NCI-H187 (cell line): Measurements from ENCODE around the gene MOB1B.
"Not testable (repeated sequence)": the region's sequence is repeated elsewhere in the genome, so short reads cannot be mapped to it uniquely, and the experiment has no call there.

Source experiments
- DNase-seq, 2 experiments: peaks; one replicate each; lab custom pipeline; 2025; lab: John Stamatoyannopoulos, UW

Gene MOB1B

DNA sequence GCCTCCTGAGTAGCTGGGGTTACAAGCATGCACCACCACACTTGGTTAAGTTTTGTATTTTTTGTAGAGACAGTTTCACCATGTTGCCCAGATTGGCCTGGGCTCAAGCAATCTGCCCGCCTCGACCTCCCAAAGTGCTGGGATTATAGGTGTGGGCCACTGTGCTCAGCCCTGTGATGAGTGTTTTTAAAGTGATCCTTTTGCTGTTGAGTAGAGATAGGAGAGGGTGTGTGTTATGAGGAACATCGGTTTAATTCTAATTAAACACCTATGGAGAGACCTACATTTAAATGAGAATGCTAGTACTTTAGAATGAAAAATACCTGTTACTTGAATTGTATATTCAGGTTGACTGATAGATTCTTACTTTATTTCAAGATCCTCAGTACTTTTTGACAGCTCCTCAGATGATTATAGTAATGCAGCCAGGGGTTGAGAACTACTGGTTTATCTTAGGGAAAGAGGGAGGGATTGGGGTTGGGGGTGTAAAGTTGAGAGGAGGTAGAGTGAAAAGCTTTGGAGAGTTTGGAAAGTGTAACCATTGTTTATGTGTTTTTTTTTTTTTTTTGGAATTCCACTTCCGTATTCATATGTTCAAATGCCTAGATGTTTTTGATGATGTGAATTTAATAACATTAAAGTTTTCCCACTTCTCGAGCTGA, 54.5 kb downstream of the MOB1B start:
- no peak for DNase-seq

DNA sequence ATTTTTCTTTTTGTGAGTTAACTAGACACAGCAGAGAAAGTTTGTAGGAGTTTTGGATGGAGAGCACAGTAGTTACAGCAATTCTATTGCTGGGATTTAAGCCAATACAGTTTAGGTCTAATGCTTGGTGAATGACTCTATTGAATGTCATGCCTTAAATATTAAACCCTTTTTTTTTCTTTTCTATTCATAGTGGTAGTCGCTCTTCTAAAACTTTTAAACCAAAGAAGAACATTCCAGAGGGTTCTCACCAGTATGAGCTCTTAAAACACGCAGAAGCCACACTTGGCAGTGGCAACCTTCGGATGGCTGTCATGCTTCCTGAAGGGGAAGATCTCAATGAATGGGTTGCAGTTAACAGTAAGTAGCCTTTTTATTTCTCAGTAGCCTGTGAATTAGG, 56.5 kb downstream of the MOB1B start:
- DNase-seq, result no peak

DNA sequence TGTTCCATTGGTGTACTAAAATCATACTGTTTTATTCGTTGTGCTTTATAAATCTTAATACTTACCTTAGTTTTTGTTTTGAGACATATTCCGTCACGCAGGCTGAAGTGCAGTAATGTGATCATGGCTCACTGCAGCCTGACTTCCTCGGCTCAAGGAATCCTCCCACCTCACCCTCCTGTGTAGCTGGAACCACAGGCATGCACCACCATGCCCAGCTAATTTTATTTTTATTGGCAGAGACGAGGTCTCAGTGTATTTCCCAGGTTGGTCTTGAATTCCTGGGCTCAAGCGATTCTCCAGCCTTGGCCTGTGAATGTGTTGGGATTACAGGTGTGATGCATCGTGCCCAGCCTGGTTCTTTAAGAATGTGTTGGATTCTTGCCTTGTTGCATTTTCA, 66.9 kb downstream of the MOB1B start:
- no peak for DNase-seq

DNA sequence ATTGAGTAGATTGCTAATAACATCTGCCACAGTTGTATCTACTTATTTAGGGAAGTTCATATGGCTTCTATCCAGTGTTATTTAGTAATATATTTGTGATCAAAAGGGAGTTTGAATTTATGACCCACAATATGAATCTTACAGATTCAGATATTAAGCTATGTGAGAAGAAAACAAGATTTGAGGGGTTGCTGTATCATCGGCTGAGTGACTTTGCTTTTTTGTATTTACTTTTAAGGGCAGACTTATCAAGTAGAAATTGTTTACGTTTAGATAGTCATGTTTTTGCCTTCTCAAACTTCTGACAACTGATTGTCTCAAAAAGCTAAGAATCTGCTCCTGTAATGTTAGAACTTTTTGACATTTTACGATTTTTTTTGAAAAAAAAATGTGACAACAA, 74.1 kb downstream of the MOB1B start:
- no peak for DNase-seq

DNA sequence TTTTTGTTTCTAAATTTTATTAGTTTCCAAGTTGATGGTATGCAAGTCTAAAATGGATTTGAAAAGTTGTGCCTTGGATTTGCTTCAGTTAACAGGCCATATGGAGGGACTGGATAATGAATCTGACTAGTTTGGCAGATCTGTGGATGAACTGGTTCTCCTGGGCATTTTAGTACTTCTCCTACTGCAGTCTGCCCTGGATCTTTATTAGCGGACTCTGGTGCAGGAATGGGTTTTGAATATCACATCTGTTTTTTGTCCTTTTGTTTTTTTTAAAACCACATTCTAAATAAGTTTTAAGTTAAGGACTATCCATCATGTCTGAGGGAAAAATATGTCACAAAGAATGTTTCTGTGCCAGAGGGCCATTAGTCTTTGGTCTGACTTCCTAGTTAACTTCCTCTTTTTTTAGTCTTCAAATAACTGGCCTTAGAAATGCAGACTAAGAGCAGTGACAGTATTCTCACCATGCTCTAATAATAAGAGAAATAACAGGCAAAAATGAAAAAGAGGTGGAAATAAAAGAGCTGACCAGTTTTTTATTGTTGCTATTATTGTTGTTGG, 77.4 kb downstream of the MOB1B start:
- no peak for DNase-seq

DNA sequence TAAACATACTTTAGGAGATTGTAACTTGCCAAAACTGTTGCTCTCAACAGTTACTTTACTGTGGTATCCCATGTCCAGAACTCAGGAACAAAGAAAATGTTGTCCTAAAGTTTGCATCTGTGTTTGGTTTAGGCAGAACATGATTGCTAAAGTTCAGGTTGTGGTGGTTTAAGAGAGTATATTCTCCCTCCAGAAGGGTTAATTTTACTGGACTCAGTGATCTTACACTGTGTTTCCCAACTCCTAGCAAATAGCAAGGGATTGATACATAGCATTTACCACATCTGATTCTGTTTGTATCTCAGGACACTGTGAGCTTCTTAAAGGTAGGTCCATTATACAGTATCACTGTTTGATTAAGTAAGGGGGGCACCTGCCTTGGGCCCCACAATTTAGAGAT, 78.0 kb downstream of the MOB1B start:
- no peak for DNase-seq

DNA sequence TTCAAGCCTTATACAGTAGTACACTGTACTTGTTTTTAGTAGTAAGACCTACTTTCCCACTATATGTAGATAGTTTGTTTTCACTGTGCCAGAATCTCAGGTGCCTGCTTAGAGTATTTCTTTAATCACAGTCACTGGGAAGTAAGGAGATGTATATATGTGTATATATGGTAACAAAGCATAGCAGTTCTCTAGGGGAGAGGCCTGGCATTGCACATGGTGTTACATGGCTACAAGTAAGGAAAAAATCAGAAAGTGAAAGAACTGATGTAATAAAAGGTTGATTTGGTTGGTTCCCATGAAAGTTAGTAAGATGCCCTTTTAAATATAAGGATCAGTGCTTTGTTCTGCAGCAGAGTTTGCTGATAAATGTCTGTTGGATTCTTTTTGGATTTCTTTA, 81.9 kb downstream of the MOB1B start:
- no peak for DNase-seq

DNA sequence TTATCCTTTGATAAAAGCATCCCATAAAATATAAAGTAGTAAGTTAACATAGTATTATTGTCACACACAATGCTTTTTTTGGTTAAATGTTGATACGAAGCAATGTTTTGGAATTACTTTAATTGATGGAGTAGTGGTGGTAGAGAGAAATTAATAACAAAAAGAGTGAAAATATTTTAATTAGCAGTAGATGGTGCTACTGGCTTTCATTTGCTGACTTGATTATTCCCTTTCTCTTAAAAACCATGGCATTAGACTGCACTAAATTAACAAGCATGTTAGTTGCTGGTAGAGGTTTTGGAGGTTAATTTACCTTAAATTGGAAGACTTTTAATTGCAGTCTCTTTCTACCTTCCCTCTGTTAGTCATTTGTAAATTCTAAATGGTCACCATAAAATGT, 82.4 kb downstream of the MOB1B start:
- no peak for DNase-seq

DNA sequence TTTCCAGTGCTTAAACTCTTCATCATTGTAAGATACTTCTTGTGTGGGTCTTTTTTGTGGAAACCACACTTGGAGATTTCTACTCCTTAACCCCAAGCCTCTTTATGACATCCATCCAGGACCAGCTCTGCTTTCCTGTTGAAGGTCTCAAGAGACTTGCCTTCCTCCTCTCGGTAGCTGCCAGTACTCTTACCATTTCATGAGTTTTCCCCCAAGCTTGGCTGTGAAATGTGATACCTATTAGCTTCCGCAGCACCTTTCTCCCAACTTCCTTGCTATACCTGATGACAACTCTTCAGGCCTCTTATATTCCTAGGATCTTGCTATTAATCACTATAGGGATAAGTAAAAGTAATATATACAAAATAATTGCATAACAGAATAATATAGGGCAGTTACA, 89.4 kb downstream of the MOB1B start:
- DNase-seq, result no peak

DNA sequence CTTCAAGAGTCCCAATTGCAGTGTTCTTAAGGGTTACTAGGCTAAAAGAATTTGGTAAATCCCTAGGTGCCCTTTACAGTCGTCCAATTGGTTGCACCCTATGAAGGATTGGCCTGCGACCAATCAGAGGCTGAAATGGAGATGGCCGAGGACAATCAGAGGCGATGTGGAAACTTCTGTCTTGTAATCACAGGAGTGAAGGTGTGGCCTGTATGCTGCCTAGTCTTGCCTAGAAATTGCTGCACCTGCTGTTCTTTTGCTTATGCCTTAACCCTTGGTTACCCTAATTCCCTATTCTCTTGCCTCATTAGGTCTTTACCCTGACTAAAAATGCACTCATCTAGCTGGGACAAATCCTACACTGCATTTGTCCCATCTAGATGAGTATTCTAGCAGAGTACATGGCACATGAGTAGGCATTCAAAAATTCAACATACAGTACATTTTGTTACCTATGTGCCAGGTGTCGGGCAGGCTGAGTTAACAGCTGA, 90.3 kb downstream of the MOB1B start:
- no peak for DNase-seq

DNA sequence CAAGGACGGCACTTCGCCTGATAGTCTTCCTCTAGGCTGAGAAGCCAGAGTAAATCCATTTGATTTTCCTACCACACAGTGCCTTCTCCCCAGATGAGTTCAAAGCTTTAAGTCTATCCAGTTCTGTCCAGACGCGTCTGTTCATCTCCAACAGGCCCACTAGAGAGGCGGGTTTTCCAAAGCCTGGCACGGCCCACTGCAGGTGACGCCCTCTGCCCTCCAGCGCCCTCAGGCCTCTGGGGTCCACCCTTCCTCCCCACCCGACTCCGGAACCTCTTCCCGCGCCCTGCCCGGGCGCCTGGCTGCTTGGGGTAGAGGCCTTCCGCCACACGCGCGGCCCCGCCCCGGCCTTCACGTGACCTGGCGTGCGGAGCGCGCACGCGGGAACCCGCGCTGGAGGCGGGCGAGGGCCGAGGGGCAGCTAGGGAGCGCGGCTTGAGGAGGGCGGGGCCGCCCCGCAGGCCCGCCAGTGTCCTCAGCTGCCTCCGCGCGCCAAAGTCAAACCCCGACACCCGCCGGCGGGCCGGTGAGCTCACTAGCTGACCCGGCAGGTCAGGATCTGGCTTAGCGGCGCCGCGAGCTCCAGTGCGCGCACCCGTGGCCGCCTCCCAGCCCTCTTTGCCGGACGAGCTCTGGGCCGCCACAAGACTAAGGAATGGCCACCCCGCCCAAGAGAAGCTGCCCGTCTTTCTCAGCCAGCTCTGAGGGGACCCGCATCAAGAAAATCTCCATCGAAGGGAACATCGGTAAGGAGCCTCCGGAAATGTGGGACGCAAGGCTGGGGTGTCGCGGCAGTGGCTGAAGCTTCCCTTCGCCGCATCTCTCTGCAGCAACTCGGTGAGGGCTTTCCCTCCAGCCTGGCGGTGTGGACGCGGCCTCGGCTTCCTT, 91.3 kb downstream of the MOB1B start, which contains the start of gene DCK:
DCK (plus strand) TSS at position 469 of the 888 bp plus-strand sequence; CDS start at position 656, 187 bp downstream.
- DNase-seq, result peak; percentile 87 to 94

DNA sequence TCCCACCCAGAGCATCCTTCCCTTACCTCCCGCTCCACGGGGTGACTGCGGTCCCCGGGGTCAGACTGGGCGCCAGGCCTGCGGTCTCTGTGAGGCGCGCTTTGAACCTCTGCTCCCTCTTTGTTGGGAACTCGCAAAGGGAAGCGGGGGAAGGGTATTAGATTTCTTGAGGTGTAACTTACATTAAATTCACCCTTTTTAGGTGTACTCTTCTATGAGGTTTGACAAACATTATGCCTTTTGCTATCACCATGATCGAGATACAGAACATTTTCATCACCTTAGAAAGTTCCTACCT, 91.8 kb downstream of the MOB1B start:
- DNase-seq, result no peak

DNA sequence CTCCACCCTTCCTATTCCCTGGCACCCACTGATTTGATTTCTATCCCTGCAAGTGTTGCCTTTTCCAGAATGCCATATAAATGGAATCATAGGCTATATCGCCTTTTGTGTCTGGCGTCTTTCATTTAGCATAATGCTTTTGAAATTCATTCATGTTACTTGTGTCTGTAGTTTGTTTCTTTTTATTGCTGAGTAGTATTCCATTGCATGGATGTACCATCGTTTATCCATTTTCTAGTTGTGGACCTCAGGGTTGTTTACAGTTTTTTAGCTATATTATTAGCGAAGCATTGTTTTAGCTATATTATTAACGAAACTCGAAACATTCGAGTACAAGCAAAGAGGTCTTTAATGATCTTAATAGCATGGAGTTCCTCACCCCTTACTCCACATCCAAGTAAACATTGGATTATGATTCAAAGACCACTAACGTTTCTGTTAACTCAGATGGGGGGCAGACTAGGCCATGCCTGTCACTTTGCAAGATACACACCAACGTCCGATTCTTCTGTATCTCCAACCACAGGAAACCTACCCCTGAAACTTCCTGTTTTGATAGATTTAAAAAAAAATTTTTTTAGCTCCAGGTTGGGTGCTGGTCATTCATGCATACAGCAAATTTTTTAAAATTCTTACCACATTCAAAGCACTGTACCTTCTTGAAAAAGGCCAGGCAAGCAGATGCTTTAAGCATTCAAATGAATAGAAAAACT, 92.4 kb downstream of the MOB1B start:
- no peak for DNase-seq

DNA sequence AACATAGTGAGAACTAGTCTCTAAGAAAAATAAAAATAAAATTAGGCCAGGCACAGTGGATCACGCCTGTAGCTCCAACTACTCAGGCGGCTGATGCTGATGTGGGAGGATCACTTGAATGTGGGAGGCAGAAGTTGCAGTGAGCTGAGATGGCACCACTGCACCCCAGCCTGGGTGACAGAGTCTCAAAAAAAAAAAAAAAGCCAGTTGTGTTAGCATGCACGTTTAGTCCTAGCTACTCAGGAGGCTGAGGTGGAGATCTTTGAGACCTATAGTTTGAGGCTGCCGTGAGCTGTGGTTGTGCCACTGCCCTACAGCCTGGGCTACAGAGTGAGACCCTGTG, 93.8 kb downstream of the MOB1B start:
- no peak for DNase-seq

DNA sequence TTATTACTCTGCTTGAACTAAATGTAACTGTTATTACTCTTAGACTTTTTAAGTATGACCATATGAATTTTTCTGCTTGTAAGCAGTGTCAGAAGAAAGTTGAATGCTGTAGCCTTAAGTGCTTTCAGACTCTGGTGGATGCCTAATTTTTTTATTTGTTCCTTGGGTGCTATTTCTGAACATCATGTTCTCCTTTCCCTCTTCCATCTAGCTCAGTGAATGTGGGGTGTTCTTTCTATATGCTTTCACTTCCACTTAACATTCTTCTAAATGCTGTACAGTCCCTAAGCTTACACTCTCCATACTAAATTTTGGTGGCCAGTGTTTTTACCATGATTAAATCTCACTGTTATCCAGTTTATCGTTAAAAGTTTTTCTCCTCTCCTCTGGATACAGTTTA, 94.9 kb downstream of the MOB1B start:
- DNase-seq, result no peak

DNA sequence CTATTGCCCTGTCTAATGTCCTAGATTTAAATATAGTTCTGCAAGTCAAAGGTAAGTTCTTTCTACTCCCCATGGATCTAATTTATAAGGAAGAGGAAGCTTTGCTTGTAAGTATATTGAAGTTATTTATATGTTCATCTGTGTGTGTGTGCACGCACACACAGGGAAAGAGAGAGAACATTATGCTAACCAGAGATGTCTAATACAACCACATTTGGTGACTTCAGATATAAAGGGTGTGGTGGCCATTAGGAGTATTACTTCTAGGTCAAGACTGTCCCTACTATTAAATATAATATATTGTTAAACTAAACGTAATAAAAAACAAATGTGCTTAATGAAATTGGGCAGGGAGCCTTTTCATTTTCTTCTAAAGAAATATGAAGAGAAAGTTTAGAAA, 95.4 kb downstream of the MOB1B start:
- no peak for DNase-seq

DNA sequence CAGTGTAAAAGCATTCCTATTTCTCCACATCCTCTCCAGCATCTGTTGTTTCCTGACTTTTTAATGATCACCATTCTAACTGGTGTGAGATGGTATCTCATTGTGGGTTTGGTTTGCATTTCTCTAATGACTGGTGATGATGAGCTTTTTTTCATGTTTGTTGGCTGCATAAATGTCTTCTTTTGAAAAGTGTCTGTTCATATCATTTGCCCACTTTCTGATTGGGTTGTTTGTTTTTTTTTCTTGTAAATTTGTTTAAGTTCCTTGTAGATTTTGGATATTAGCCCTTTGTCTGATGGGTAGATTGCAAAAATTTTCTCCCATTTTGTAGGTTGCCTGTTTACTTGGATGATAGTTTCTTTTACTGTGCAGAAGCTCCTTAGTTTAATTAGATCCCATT, 97.5 kb downstream of the MOB1B start:
- DNase-seq, result not testable (repeated sequence)

DNA sequence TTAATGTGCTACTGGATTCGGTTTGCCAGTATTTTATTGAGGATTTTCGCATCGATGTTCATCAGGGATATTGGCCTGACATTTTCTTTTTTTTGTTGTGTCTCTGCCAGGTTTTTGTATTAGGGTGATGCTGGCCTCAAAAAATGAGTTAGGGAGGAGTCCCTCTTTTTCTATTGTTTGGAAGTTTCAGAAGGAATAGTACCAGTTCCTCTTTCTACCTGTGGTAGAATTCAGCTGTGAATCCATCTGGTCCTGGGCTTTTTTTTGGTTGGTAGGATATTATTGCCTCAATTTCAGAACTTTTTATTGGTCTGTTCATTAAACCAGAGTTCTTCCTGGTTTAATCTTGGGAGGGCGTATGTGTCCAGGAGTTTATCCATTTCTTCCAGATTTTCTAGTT, 99.2 kb downstream of the MOB1B start:
- not testable (repeated sequence) for DNase-seq

DNA sequence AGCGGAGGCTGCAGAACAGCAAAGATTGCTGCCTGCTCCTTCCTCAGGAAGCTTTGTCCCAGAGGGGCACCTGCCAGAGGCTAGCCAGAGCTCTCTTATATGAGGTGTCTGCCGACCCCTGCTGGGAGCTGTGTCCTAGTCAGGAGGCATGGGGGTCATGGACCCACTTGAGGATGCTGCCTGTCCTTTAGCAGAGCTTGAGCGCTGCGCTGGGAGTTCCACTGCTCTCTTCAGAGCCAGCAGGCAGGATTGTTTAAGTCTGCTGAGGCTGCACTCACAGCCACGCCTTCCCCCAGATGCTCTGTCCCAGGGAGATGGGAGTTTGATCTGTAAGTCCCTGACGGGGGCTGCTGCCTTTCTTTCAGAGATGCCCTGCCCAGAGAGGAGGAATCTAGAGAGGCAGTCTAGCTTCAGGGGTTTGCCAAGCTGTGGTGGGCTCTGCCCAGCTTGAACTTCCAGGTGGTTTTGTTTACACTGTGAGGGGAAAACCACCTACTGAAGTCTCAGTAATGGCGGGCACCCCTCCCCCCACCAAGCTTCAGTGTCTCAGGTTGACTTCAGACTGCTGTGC, 102.2 kb downstream of the MOB1B start:
- peak; percentile 4 to 5 for DNase-seq

DNA sequence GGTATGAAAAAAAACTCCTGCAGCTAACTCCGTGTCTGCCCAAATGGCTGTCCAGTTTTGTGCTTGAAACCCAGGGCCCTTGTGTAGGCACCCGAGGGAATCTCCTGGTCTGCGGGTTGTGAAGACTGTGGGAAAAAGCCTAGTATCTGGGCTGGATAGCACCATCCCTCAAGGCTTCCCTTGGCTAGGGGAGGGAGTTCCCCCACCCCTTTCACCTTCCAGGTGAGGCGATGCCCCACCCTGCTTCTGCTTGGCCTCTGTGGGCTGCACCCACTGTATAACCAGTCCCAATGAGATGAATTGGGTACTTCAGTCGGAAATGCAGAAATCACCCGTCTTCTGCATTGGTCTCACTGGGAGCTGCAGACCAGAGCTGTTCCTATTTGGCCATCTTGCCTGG, 102.9 kb downstream of the MOB1B start:
- not testable (repeated sequence) for DNase-seq

DNA sequence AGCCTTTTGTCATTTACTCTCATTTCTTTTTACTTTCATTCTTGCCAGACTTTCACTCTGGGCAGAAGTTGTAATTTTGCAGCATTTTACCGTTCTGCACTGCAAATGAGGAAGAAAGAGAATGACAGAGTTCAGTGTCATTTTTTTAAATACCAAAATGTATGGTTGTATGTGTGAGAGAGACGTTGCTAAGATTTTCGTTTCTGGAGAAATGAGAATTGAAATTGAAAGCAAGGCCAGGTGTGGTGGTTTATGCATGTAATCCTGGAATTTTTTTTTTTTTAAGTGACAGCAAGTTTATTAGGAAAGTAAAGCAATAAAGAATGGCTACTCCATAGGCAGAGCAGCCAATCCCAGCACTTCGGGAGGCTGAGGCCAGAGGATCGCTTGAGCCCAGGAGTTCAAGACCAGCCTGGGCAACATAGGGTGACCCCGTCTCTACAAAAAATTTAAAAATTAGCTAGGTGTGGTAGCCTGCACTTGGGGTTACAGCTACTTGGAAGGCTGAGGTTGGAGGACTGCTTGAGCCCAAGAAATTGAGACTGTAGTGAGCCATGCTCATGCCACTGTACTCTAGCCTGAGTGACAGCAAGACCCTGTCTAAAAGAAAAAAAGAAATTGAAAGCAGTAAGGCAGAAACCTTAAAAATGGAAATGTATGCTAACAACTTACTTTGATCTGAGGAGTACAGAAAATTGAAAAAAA, 104.2 kb downstream of the MOB1B start:
- DNase-seq, result no peak

DNA sequence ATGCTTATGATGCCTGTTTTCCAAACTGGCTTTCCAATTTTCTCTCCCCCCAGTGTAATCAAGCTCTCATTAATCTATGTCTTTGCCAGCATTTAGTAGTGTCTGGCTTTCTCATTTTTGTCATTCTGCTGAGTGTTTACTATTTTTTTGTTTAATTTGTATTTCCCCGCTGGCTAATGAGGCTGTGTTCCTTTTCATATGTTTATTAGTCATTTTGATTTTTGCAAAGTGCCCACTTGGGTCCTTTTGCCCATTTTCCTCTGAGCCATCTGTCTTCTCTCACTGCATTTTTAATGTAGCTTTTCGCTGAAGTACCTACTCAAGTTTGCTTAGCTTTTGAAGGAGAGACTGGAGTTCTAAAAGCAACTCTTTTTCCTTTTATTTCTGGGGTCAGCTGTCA, 106.0 kb downstream of the MOB1B start:
- peak in 1 of 2 experiments; percentile 5 for DNase-seq
